ENCODE measurements around the gene TTLL11.

The TTLL11 gene

GRCh38 chr9:121929893-121930875 lies 162.9 kb downstream of the TTLL11 start:
- DNase-seq = no peak

DNA sequence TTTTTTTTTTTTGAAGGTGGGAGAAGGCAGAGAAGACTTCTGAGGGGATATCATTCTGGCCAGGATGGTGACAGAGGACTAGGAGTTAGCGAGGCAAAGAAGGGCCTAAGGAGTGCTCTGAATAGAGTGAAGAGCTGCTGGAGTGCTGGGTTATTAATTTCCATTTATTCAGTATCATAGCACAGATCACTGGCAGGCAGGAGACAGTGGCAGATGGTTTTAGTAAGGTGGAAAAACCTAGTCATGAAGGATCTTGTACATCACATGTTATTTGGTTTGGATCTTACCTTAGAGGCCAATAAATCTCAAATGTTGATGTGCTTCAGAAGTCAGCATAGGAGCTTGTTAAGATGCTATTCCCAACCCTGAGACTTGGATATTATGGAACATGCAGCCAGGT lies 165.5 kb downstream of the TTLL11 start:
- DNase-seq = no peak

DNA sequence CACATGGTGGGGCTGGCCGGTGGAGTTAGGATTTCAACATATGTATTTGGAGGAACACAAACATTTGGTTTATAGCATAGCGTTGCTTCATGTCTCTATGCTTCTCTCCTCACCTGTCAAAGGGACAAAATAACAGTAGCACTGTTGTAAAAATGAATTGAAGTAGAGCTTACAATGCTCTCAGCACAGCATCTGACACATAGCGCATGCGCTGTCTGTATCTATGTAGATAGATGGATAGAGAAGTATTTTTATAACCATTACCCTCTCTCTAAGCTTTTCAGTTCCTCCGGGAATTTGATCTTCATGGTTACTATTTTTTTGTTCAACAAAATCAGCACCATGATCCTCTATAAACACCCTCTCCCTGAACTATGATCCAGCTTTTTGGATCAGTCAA lies 166.0 kb downstream of the TTLL11 start:
- DNase-seq = no peak

DNA sequence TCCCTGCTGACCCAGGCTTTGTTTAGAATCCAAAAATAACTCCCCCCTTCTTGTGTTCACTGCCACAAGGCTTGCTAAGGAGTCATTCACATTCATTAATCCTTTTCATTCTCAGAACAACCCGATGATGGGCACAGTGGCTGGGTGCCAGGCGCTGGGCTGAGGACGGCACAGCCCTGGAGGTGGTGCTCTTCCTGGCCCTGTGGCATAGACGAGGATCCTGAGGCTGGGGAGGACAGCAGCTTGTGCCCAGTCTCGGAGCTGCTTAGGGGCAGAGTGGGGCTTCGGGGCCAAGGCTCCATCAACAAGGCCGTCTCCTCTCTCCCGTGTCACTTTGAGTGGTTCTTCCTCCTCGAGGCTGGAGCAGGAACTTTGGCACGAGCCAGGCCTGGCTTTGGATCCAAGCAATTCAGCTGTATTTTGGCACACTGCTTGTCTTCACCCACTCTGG lies 166.7 kb downstream of the TTLL11 start:
- DNase-seq = no peak

GRCh38 chr9:121925935-121926334 lies 167.2 kb downstream of the TTLL11 start:
- DNase-seq = no peak

DNA sequence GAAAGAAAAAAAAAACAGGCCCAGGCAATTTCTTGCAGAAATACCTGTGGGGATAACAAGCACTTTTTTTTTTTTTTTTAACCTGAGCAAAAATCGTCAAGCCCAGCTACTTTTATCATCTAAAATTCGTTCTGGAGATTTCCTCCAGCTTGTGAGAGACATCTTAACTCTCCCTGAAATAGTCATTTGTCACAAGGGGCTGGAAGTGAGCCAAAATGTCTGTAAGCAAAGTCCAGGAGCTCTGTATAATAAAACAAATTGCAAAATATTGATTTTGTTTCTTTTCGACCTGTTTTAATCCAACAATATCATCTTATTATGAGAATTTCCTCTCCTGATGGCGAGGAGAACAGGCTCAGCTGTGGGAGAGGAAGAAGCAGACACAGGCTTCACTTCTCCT lies 168.4 kb downstream of the TTLL11 start:
- no peak for DNase-seq

DNA sequence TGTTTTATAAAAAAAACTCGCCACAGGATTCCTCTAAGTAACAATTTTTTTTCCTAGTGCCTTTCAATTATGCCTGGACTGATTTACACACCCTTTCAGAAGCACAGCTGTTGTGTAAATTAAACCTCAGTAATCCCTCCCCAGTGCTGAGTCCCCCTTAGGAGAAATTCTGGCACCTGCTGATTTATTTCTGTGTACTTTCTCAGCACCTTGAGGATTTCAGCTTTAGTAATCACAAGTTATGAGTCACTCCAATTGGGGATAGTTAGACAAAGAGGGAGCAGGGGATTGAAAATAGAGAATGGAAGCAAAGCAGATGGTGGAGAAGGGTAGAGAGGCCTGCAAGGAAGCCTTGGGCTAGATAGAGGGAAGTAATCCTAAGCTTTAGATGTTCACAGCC lies 171.7 kb downstream of the TTLL11 start:
- DNase-seq = no peak

DNA sequence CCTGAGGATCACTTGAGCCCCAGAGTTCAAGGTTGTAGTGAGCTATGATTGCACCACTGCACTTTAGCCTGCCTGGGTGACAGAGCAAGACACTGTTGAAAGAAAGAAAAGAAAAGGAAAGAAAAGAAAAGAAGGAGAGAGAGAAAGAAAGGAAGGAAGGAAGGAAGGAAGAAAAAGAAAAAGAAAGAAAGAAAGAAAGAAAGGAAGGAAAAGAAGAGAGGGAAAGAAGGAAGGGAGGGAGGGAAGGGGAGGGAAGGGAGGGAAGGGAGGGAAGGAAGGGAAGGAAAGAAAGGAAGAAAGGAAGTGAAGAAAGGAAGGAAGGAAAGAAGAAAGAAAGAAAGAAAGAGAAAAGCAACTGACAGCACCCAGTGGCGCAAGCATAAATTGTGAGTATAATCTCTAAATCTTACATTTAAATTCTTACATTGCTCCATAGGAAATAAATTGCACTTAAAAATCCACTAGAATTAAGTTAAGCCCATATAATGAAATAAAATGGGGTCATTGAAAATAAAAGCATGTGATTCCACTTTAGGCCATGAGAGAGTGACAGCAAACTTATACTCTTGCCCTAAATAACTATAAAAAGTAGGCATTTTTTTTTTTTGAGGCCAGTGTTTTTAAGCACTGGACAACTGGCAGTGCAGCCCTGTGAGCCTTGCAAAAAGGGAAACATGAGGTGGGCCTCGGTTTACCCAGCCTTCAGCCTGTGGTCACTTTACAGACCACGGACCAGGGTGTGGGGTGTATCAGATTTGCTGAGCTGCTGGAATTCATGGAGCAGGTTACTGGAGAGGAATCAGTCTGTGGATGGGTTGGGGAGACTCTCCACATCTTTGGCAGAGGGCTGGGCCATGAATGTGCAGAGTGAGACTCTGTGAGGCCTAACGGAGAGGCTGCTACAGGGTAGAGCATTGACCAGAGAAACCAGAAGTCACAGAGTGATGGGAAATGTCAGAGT lies 175.5 kb downstream of the TTLL11 start:
- DNase-seq = no peak

DNA sequence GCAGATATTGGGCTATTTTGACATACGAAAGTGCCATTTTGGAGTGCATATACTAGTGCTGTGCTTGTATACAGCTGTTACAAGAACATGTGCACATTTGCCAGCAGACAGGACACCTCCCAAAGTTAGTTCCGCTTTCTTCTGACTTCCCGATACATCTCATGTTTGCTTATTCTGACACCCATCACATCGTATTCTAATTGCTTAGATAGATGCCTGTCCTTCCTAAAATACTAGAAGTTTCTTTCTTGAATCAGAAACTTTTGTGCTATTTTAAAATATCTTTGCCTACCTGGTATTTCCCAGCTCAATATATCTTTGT lies 177.8 kb downstream of the TTLL11 start:
- no peak for DNase-seq

DNA sequence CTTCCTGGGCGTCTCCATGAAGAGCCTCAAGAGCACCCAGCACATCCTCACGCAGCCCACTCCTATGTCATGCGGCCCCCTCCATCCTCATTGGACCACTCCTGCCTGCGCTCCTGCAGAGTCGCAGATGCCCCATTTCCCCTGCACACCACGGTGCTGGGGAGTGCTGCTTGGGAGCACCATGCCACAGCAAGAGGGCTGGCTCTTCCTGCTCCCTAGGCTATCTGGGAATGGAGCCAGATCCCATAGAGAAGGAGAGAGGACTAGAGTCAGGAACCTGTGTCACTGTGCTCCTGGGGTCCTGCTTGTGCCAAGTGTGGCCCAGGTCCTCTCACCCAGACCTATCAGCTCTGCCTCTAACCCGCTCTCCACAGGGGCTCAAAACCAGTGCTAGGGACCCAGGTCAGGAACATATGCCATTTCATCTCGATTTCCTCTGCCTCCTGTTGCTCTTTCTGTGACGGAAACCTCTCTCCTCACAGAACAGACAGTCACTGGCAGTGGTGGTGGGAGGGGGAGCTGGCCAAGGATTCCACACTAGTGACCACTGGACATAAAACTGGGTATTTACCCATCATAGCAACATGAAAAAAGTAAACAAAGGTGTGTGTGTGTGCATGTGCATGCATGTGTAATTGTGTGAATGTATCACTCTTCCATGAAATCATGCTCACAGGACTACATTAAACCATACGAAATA lies 178.4 kb downstream of the TTLL11 start:
- DNase-seq = no peak

DNA sequence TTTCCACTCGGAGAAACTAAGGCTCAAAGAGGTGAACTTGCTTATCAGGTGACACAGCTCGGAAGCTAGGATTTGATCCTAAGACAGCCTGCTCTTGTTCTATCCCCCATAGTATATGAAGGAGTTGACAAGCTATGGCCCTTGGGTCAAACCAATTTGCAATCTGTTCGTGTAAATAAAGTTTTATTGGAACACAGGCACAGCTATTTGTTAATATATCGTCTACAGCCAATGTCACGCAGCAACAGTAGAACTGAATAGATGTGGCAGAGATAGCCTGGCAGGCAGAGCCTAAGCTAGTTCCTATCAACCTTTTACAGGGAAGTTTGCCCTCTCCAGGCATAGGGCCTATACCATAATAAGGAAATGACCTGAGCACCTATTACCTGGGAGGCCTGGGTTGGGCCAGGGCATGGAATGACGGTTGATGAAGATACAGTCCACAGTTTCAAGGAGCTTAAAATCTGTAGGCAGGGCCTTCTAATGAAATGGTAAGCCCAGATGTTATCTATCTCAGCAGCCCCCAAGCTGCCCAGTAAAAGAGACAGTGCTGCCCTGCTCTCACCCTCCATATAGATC lies 179.0 kb downstream of the TTLL11 start:
- DNase-seq = no peak

DNA sequence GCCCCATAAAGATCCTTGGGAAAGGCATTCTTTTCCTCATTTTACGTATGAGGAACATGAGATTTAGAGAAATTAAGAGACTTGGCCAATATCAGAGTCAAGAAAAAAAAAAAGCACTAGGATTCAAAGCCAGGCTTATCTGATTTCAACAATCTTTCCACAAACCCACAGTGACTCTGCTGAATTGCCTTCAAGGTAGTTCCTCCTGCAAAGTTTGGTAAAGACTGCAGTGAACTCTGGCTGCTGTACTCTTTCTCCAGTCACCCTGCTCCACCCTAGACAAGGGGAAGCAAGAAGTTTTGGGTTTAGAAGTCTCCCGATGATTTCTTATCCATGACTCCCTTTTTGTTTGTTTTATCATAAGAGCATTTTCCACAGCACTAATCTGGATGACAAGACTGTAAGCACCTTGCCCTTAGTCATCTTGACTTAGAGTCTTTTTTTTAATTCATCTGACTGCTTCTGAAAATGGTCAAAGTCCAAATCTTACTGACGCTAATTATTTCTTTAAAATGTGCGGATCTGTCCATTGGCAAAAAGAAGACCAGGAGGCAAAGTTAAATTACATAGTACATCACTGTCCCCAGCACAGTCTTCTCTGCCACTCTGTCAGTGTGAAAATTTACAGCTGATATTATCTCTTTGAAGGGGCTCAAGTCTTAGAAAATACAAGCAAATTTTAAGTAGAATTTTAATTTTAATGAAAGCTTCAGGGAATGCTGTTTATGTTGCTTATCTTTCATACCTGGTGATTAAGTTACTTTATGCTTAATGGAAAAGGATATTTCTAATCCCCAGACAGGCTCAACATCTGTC lies 180.1 kb downstream of the TTLL11 start:
- no peak for DNase-seq

GRCh38 chr9:121910491-121911040 lies 182.5 kb downstream of the TTLL11 start:
- DNase-seq = no peak

DNA sequence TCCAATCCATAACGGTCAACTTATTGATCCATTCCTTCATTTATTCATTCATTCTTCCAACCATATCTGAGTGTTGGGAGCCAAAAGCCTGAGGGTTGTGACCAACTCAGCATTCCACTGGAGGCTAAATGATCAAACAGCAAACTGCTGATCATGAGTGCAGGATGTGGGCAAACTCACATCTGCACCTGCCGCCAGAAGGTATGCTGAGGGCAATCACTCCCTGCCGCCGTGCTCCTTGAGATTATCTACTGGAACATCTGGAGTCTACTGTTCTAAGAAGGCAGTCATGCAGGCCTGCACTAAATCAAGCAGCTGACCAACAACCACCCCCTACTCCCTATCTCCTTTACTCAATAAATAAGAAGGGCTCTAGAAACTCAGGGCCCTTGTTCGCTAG lies 184.0 kb downstream of the TTLL11 start:
- DNase-seq = no peak

- no peak for DNase-seq
Measured at GRCh38 chr9:121906074-121906870, 186.8 kb downstream of the TTLL11 start.

GRCh38 chr9:121902461-121903135 lies 190.5 kb downstream of the TTLL11 start:
- no peak for DNase-seq

DNA sequence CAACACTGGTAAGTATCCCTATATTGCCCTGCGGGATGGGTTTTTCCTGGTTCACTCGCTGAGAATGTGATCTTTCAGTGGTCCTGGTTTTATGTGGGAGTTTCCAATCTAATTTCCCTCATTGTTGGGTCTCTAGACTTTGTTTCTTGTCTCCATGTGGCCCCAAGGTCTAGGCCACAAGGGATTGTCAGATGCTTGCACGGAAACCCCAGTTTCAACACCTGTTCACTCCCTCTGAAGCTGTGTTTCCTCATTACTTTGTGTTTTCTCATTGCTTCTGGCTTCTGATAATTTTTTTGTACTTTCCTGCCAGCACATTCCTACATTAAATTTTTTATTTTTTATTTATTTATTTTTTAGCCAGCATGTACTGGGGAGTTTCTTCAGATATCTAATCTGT lies 191.5 kb downstream of the TTLL11 start:
- no peak for DNase-seq

DNA sequence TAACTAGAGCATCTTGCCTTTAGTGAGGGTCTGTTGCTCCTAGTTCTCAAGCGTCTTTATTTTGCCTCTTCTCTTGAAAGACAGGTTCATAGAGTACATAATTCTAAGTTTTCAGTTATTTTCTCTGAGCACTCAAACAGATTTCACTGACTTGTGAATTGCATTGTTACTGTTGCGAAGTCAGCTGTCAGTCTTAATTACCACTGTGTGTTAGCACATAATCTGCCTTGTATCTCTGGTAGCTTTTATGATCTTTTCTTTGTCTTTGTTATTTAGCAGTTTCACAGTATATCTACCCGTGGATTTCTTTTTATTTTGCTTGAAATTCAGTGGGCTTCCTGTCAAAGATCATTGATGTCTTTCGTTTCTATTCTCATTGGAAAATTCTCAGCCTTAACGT lies 192.9 kb downstream of the TTLL11 start:
- DNase-seq = no peak

DNA sequence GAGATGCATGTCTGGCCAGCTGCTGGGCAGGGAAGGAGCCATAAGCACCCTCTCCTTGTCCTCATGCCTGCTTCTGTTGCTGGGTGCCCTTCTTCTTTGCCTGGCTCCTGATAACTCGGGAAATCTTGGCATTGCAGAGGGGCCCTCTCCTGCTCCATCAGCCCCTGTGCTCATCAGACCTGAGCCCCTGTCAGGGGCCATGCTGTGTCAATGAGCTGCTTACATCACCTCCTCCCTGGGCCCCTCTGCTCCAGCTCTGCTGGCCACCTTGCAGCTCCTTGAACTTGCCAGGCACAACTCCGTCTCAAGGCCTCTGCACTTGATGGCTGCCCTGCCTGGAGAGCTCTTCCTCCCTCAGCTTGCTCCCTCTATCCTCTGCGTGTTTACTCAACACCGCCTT lies 194.3 kb downstream of the TTLL11 start:
- no peak for DNase-seq

- DNase-seq = no peak
Measured at GRCh38 chr9:121897140-121897539, 196.0 kb downstream of the TTLL11 start.

Data from activated naive CD4-positive, alpha-beta T cell (primary cell).